A673 (cell line): Measurements from ENCODE around the gene CCDC92. TPM values are rescaled to one million over a fixed set of nuclear protein-coding genes. Genes with fewer than 3 reads are reported as not detected.

Source experiments
- BruUV-seq: library from RNA; stranded (reverse); fragments of 400-500 nt; replicated peaks from 2 replicates; lab custom pipeline; 2021; lab: Mats Ljungman, UMichigan
- CTCF ChIA-PET: fragments of 300-600 bp; sonication (Branson Sonifier 250); formaldehyde crosslinking; loops from one replicate; lab custom pipeline; 2022; ENCODE audit warnings: antibody characterized with exemption; lab: Charles Lee
- POLR2A ChIA-PET: fragments of 300-600 bp; sonication (Branson Sonifier 250); formaldehyde crosslinking; loops from one replicate; lab custom pipeline; 2022; ENCODE audit warnings: antibody characterized with exemption; ENCODE audit not compliant: low non-redundant PET; lab: Charles Lee
- DNase-seq: peaks from one replicate; pipeline ENCODE4 v3.0.0-alpha.2; 2015; ENCODE audit warnings: low spot score
- H3K27ac ChIP-seq: fragments of 200-600 bp; sonication (generic); 2 replicates; pipeline ENCODE4 v1.5.1; 2016; ENCODE audit warnings: mixed run types, low read depth, mild to moderate bottlenecking, mixed read lengths, antibody characterized with exemption, low read length; ENCODE audit not compliant: poor library complexity, severe bottlenecking
- H3K27me3 ChIP-seq: fragments of 200-600 bp; sonication (generic); replicated peaks from 2 replicates; pipeline ENCODE4 v1.6.1; 2017; ENCODE audit warnings: mixed run types, low read depth, mild to moderate bottlenecking, mixed read lengths, antibody characterized with exemption, low read length; ENCODE audit not compliant: insufficient read depth, poor library complexity
- H3K36me3 ChIP-seq: fragments of 200-600 bp; sonication (generic); 2 replicates; pipeline ENCODE4 v1.6.1; 2016; ENCODE audit warnings: mixed run types, mild to moderate bottlenecking, mixed read lengths, antibody characterized with exemption, low read length; ENCODE audit not compliant: insufficient read depth, poor library complexity, severe bottlenecking
- H3K4me1 ChIP-seq: fragments of 200-600 bp; sonication (generic); 2 replicates; pipeline ENCODE4 v1.6.1; 2017; ENCODE audit warnings: mixed run types, mild to moderate bottlenecking, mixed read lengths, antibody characterized with exemption, low read length; ENCODE audit not compliant: insufficient read depth, poor library complexity, severe bottlenecking
- H3K4me3 ChIP-seq: fragments of 200-600 bp; sonication (generic); 2 replicates; pipeline ENCODE4 v1.5.1; 2016; ENCODE audit warnings: low read depth, mixed run types, mild to moderate bottlenecking, mixed read lengths, low read length; ENCODE audit not compliant: poor library complexity, severe bottlenecking
- H3K9me3 ChIP-seq: fragments of 200-600 bp; sonication (generic); 2 replicates; pipeline ENCODE4 v1.6.1; 2016; ENCODE audit warnings: mixed run types, low read depth, mild to moderate bottlenecking, mixed read lengths, antibody characterized with exemption, low read length; ENCODE audit not compliant: poor library complexity, severe bottlenecking
- CTCF ChIP-seq: fragments of 300-800, 200-600 bp; sonication (generic); conservative IDR thresholded peaks from 2 replicates; pipeline ENCODE4 v1.5.1; 2017; ENCODE audit warnings: low read depth, mild to moderate bottlenecking, antibody characterized with exemption, low read length, moderate library complexity, mixed read lengths
- EZH2 ChIP-seq: fragments of 200-600 bp; sonication (generic); IDR thresholded peaks from 2 replicates; pipeline ENCODE4 v1.6.1; 2017; ENCODE audit warnings: borderline replicate concordance, low read depth, mild to moderate bottlenecking, mixed read lengths, antibody characterized with exemption, low read length; ENCODE audit not compliant: poor library complexity, severe bottlenecking
- intact Hi-C: fragments of 100-400 bp; cut with micrococcal nuclease; formaldehyde crosslinking; loops from one replicate; pipeline ENCODE4 v1.10.0; 2022; ENCODE audit not compliant: unreplicated experiment
- total RNA-seq: library from RNA; stranded (reverse); gene quantifications from 2 replicates; pipeline ENCODE4 v1.2.3, GENCODE V29; 2021

Gene CCDC92
- total RNA-seq, 1 experiment from 2014 or later = 28.7 TPM

- no TSS peak for BruUV-seq
- no peaks in the 10 kb centered on the region for H3K9me3 ChIP-seq
- H3K4me1 ChIP-seq = no peaks in the 10 kb centered on the region
- no peaks in the 10 kb centered on the region for H3K27me3 ChIP-seq
- CTCF ChIA-PET = no interaction called here
- no peak overlapping the region for H3K27ac ChIP-seq
- H3K36me3 ChIP-seq = no peaks in the 10 kb centered on the region
- POLR2A ChIA-PET = no interaction called here
- intact Hi-C loops = no loop called here
- no peak overlapping the region for H3K4me3 ChIP-seq
- TF ChIP-seq EZH2 (no peak), CTCF (no peak)
- DNase-seq = no peak
These were observed 11.8 kb downstream of the CCDC92 start for GRCh38 chr12:123960856-123961255.

GRCh38 chr12:123960029-123960735 lies 12.4 kb downstream of the CCDC92 start:
- ChIA-PET CTCF (no interaction called here), POLR2A (no interaction called here)
- no peak overlapping the region for H3K4me3 ChIP-seq
- intact Hi-C loops = no loop called here
- H3K9me3 ChIP-seq = no peaks in the 10 kb centered on the region
- no peaks in the 10 kb centered on the region for H3K4me1 ChIP-seq
- BruUV-seq = no TSS peak
- TF ChIP-seq CTCF (no peak), EZH2 (no peak)
- no peaks in the 10 kb centered on the region for H3K27me3 ChIP-seq
- H3K27ac ChIP-seq = no peak overlapping the region
- no peaks in the 10 kb centered on the region for H3K36me3 ChIP-seq
- DNase-seq = no peak

- no TSS peak for BruUV-seq
These were observed 13.8 kb downstream of the CCDC92 start for GRCh38 chr12:123958876-123959275.

More at GRCh38 chr12:123958876-123959275, 13.8 kb downstream of the CCDC92 start:
- H3K27me3 ChIP-seq = no peaks in the 10 kb centered on the region
- TF ChIP-seq CTCF (no peak), EZH2 (no peak)
- no peaks in the 10 kb centered on the region for H3K4me1 ChIP-seq
- H3K4me3 ChIP-seq = no peak overlapping the region
- no peaks in the 10 kb centered on the region for H3K9me3 ChIP-seq
- ChIA-PET POLR2A (no interaction called here), CTCF (no interaction called here)
- no peaks in the 10 kb centered on the region for H3K36me3 ChIP-seq
- H3K27ac ChIP-seq = no peak overlapping the region
- no peak for DNase-seq
- intact Hi-C loops = no loop called here
